GM12891 (cell line): ENCODE data around the gene KRT27.

Source experiments
- POLR2A ChIP-seq: IDR thresholded peaks from 2 replicates; pipeline ENCODE4 v1.6.1; 2011; ENCODE audit warnings: low read depth, low read length, control low read depth
- POLR2AphosphoS5 ChIP-seq: IDR thresholded peaks from 2 replicates; pipeline ENCODE4 v1.6.1; 2011; ENCODE audit warnings: low read depth, low read length, control low read depth
- TAF1 ChIP-seq: IDR thresholded peaks from 2 replicates; pipeline ENCODE4 v1.6.1; 2011; ENCODE audit warnings: low read depth, low read length, control low read depth

GRCh38 chr17:40760105-40761016 is 22.0 kb downstream of the KRT27 start:
- TF ChIP-seq POLR2A (no peak), TAF1 (no peak), POLR2AphosphoS5 (no peak)
